Panc1 (cell line): ENCODE results near the gene USP16. TPM values are rescaled to one million over a fixed set of nuclear protein-coding genes. Genes with fewer than 3 reads are reported as not detected.

Experiments used
- ATAC-seq: fragments of 200-7000 bp; cut with Tn5 transposase; 2 replicates; pipeline ENCODE4 v1.9.1; 2020; ENCODE audit warnings: mild to moderate bottlenecking, moderate library complexity
- BruUV-seq: library from RNA; stranded (reverse); fragments of 400-500 nt; replicated peaks from 2 replicates; lab custom pipeline; 2021; lab: Mats Ljungman, UMichigan
- CTCF ChIA-PET: fragments of 300-600 bp; sonication (Branson Sonifier 250); formaldehyde crosslinking; loops from one replicate; lab custom pipeline; 2022; ENCODE audit warnings: antibody characterized with exemption; lab: Charles Lee
- POLR2A ChIA-PET: fragments of 300-600 bp; sonication (Branson Sonifier 250); formaldehyde crosslinking; loops from one replicate; lab custom pipeline; 2022; ENCODE audit warnings: antibody characterized with exemption; lab: Charles Lee
- DNase-seq: peaks from one replicate; pipeline ENCODE4 v3.0.0-alpha.2; 2010; ENCODE audit warnings: low read depth, low spot score
- H3K27ac ChIP-seq: 2 replicates; pipeline ENCODE4 v1.5.1; 2011; ENCODE audit warnings: mild to moderate bottlenecking, low read length, inconsistent platforms
- H3K27me3 ChIP-seq: fragments of 200-500 bp; sonication (Bioruptor generic); 2 replicates; pipeline ENCODE4 v1.6.0; 2014; ENCODE audit warnings: low read length, inconsistent platforms; ENCODE audit not compliant: control insufficient read depth, insufficient read depth
- H3K36me3 ChIP-seq: fragments of 200-500 bp; sonication (Bioruptor generic); 2 replicates; pipeline ENCODE4 v1.5.1; 2014; ENCODE audit warnings: inconsistent platforms, mild to moderate bottlenecking, low read length, moderate library complexity; ENCODE audit not compliant: control insufficient read depth, insufficient read depth
- H3K4me1 ChIP-seq: 2 replicates; pipeline ENCODE4 v1.5.1; 2011; ENCODE audit warnings: inconsistent platforms, mild to moderate bottlenecking, low read length, moderate library complexity; ENCODE audit not compliant: control insufficient read depth, insufficient read depth
- H3K4me3 ChIP-seq, 2 experiments: 2 replicates each; pipeline ENCODE4 v1.5.1; 2011 to 2012; ENCODE audit warnings: low read depth in 2 of 2, low read length in 2 of 2, mild to moderate bottlenecking in 2 of 2, inconsistent platforms in 1 of 2, moderate library complexity in 1 of 2
- H3K9me3 ChIP-seq: fragments of 200-500 bp; sonication (Bioruptor generic); 2 replicates; pipeline ENCODE4 v1.5.1; 2014; ENCODE audit warnings: low read depth, mild to moderate bottlenecking, inconsistent platforms, low read length, moderate library complexity; ENCODE audit not compliant: control insufficient read depth, insufficient read depth
- CTCF ChIP-seq: fragments of 450-650 bp; IDR thresholded peaks from 2 replicates; pipeline ENCODE4 v1.5.1; 2017; ENCODE audit warnings: mild to moderate bottlenecking
- POLR2AphosphoS5 ChIP-seq: IDR thresholded peaks from 2 replicates; pipeline ENCODE4 v1.6.1; 2012; ENCODE audit warnings: mild to moderate bottlenecking, low read depth, low read length, moderate library complexity
- SIN3A ChIP-seq: IDR thresholded peaks from 2 replicates; pipeline ENCODE4 v1.6.1; 2012; ENCODE audit warnings: low read depth, mild to moderate bottlenecking, low read length, moderate library complexity, borderline replicate concordance; ENCODE audit not compliant: insufficient read depth
- TCF7L2 ChIP-seq: IDR thresholded peaks from 2 replicates; pipeline ENCODE4 v1.6.1; 2011; ENCODE audit warnings: mild to moderate bottlenecking, low read depth, low read length, inconsistent platforms
- in situ Hi-C: cut with HindIII; loops from 2 replicates; pipeline ENCODE4 v1.10.0; 2016; ENCODE audit warnings: low sequenced_read_pairs, low pct_unique_long_range_greater_than_20kb
- intact Hi-C: fragments of 100-400 bp; cut with micrococcal nuclease; formaldehyde crosslinking; loops from one replicate; pipeline ENCODE4 v1.10.0; 2022; ENCODE audit not compliant: unreplicated experiment
- total RNA-seq: library from RNA; stranded (reverse); gene quantifications from one replicate; pipeline ENCODE4 v1.2.1, GENCODE V29; 2021; ENCODE audit not compliant: unreplicated experiment
- TF ChIP-seq, protein P1 (sequence below), 2 experiments: IDR thresholded peaks; 2 replicates each; pipeline ENCODE4 v1.6.1; 2011 to 2012; ENCODE audit warnings: low read depth in 2 of 2, control low read depth in 1 of 2, low read length in 1 of 2, mild to moderate bottlenecking in 1 of 2, moderate library complexity in 1 of 2; ENCODE audit not compliant: insufficient read depth in 1 of 2

USP16 gene
- total RNA-seq, 1 experiment from 2014 or later = 26.6 TPM

GRCh38 chr21:29073222-29074006 lies 48.9 kb downstream of the USP16 start, which contains the start of gene CCT8:
Gene CCT8, minus strand, starts transcription at chr21:29073648. Its CDS starts 58 bp downstream, at chr21:29073590.
- peak within 1 kb of the TSS; percentile 95 for H3K27ac ChIP-seq
- H3K27me3 ChIP-seq = no peaks in the 10 kb centered on the region
- ATAC-seq (peak; percentile 97), DNase-seq (peak; percentile 91)
- intact Hi-C loops = loop anchor here (5.0 kb wide), 1 partner anchor 279 kb away; no protein-coding TSS in a partner anchor
- peaks cover 27% of the 10 kb centered on the region for H3K36me3 ChIP-seq
- H3K4me3 ChIP-seq = peak within 1 kb of the TSS; percentile 96 to 98
- in situ Hi-C loops = no loop called here
- H3K9me3 ChIP-seq = no peaks in the 10 kb centered on the region
- BruUV-seq = TSS peak; percentile 88
- ChIA-PET CTCF (no interaction called here), POLR2A (interaction anchor here (0.6 kb wide), 1 partner anchor 25 kb away, joined by 6 read pairs; no protein-coding TSS in a partner anchor)
- H3K4me1 ChIP-seq = peaks cover 10% of the 10 kb centered on the region
- TF ChIP-seq SIN3A (peak; percentile 80; the same call in 1 of the 2 replicates), CTCF (no peak), POLR2AphosphoS5 (peak; percentile 91)
- TF ChIP-seq, protein P1, sequence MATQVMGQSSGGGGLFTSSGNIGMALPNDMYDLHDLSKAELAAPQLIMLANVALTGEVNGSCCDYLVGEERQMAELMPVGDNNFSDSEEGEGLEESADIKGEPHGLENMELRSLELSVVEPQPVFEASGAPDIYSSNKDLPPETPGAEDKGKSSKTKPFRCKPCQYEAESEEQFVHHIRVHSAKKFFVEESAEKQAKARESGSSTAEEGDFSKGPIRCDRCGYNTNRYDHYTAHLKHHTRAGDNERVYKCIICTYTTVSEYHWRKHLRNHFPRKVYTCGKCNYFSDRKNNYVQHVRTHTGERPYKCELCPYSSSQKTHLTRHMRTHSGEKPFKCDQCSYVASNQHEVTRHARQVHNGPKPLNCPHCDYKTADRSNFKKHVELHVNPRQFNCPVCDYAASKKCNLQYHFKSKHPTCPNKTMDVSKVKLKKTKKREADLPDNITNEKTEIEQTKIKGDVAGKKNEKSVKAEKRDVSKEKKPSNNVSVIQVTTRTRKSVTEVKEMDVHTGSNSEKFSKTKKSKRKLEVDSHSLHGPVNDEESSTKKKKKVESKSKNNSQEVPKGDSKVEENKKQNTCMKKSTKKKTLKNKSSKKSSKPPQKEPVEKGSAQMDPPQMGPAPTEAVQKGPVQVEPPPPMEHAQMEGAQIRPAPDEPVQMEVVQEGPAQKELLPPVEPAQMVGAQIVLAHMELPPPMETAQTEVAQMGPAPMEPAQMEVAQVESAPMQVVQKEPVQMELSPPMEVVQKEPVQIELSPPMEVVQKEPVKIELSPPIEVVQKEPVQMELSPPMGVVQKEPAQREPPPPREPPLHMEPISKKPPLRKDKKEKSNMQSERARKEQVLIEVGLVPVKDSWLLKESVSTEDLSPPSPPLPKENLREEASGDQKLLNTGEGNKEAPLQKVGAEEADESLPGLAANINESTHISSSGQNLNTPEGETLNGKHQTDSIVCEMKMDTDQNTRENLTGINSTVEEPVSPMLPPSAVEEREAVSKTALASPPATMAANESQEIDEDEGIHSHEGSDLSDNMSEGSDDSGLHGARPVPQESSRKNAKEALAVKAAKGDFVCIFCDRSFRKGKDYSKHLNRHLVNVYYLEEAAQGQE (IDR thresholded peaks at IDR 0.05; ENCODE audit: insufficient read depth in 1 of 2, low read depth in 2 of 2, low read length in 1 of 2) = 0 out of 4 replicates have a peak, but pooled peaks of 1 of the 2 experiments have one; percentile 13

GRCh38 chr21:29074007-29074376 lies 49.5 kb downstream of the USP16 start:
- intact Hi-C loops = loop anchor here (5.0 kb wide), 1 partner anchor 278 kb away; no protein-coding TSS in a partner anchor
- peaks cover 22% of the 10 kb centered on the region for H3K36me3 ChIP-seq
- H3K9me3 ChIP-seq = no peaks in the 10 kb centered on the region
- peak overlapping the region; percentile 95 for H3K27ac ChIP-seq
- peak overlapping the region; percentile 96 to 98 for H3K4me3 ChIP-seq
- CTCF ChIA-PET = no interaction called here
- TF ChIP-seq SIN3A (no peak), CTCF (no peak), TCF7L2 (no peak), POLR2AphosphoS5 (no peak)
- TF ChIP-seq, protein P1 (IDR thresholded peaks at IDR 0.05; ENCODE audit: insufficient read depth in 1 of 2, low read depth in 2 of 2, low read length in 1 of 2) = no peak
- H3K27me3 ChIP-seq = no peaks in the 10 kb centered on the region
- ATAC-seq (peak; percentile 59), DNase-seq (no peak)
- POLR2A ChIA-PET = interaction anchor here (0.6 to 0.7 kb wide), 2 partner anchors 26 to 104 kb away, joined by 4 to 6 read pairs; no protein-coding TSS in a partner anchor
- in situ Hi-C loops = no loop called here
- H3K4me1 ChIP-seq = peaks cover 10% of the 10 kb centered on the region
- no TSS peak for BruUV-seq
